ENCODE data around the gene SIRT4. TPM values are rescaled to one million over a fixed set of nuclear protein-coding genes. Genes with fewer than 3 reads are reported as not detected.
A peak's percentile ranks its signal among the peaks of the same experiment; 100 is the strongest.

SIRT4 gene
- total RNA-seq, 1 experiment from 2014 or later: 3.6 TPM

DNA sequence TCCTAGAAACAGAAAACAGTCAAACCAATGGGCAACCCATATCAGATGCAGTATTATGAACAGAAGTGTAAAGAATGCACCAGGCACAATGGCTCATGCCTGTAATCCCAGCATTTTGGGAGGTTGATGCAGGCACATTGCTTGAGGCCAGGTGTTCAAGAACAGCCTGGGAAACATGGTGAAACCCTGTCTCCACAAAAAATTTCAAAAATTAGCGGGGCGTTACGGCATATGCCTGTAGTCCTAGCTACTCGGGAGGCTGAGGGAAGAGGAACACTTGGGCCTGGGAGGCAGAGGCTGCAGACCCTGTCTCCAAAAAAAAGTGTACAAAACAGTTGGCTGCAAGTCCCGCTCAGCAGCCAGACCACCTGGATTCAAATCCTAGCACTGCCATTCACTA, 41.5 kb upstream of the SIRT4 start:
- intact Hi-C loops (cut with micrococcal nuclease; ENCODE audit: unreplicated experiment): no loop called here
- Histone ChIP-seq H3K27me3 (ENCODE audit: insufficient read depth, low read depth) (no peaks in the 10 kb centered on the region), H2AFZ (no peak overlapping the region), H3K4me2 (no peak overlapping the region), H3K4me3 (no peak overlapping the region), H3K4me1 (replicated peaks; ENCODE audit: insufficient read depth) (peaks cover 55% of the 10 kb centered on the region), H3K9me2 (ENCODE audit: insufficient read depth) (no peaks in the 10 kb centered on the region), H4K20me1 (ENCODE audit: insufficient read depth) (peaks cover 19% of the 10 kb centered on the region; the same call in 1 of the 2 replicates), H3F3A (ENCODE audit: insufficient read depth, low read depth) (peaks cover 7% of the 10 kb centered on the region; the same call in 1 of the 2 replicates), H3K27ac (no peak overlapping the region), H3K79me2 (ENCODE audit: low read depth) (peaks cover 96% of the 10 kb centered on the region), H3K9me3 (ENCODE audit: insufficient read depth, low read depth) (no peaks in the 10 kb centered on the region), H3K36me3 (ENCODE audit: low read depth) (no peaks in the 10 kb centered on the region; the same call in 1 of the 2 replicates)
- ChIA-PET CTCF (interaction anchor here (0.6 kb wide), 1 partner anchor 183 kb away, joined by 3 read pairs; no protein-coding TSS in a partner anchor), POLR2A (ENCODE audit: unreplicated experiment) (interaction anchor here (0.6 kb wide), 1 partner anchor 21 kb away, joined by 8 read pairs; no protein-coding TSS in a partner anchor)
- DNase-seq: no peak
- BruUV-seq (replicated peaks): no TSS peak
- TF ChIP-seq EZH2 (IDR thresholded peaks at IDR 0.05; ENCODE audit: low read depth): no peak
- TF ChIP-seq, protein P1, sequence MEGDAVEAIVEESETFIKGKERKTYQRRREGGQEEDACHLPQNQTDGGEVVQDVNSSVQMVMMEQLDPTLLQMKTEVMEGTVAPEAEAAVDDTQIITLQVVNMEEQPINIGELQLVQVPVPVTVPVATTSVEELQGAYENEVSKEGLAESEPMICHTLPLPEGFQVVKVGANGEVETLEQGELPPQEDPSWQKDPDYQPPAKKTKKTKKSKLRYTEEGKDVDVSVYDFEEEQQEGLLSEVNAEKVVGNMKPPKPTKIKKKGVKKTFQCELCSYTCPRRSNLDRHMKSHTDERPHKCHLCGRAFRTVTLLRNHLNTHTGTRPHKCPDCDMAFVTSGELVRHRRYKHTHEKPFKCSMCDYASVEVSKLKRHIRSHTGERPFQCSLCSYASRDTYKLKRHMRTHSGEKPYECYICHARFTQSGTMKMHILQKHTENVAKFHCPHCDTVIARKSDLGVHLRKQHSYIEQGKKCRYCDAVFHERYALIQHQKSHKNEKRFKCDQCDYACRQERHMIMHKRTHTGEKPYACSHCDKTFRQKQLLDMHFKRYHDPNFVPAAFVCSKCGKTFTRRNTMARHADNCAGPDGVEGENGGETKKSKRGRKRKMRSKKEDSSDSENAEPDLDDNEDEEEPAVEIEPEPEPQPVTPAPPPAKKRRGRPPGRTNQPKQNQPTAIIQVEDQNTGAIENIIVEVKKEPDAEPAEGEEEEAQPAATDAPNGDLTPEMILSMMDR (conservative IDR thresholded peaks at IDR 0.05): no peak

DNA sequence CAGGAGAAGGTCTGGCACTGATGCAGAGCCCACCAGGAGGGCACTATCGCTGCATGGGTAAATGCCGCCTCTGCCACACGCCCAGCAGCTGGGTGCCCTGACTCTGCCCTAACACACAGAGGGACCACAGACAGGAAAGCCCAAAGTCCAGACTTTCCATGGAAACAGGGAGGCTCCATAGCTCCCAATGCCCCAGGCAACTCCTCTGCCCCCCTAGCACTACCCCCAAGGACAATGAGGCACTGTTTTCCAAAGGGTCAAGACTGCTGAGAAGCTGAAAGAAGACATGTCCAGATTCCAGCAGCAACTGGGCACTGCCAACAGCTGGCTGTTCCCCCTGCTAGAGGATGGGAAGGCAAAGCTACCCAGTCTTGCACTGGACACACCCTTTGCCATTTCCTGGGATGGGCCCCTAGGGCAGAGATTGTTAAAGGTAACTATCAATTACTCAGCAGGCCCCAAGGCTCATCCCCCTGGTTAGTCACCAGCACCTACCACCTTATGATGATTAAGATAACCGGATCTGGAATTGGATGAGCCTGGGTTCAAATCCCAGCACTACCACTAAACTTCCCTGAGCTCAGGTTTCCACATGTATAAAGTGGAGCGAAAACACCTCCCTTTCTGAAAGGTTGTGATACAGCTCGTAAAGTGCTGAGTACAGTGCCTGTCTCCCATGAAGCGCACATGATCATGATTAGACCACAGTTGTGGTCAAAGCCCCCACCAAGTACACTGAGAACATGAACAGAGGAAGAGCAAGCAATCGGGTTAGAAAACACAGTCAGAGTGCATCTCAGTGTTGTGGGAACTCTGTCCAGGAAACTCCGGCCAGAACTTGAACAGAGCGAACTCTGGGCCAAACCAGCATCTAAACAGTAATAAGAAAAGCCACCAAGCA, 39.9 kb upstream of the SIRT4 start:
- CTCF ChIA-PET: interaction anchor here (0.6 to 2.9 kb wide), 7 partner anchors 18 to 169 kb away, joined by 3 to 31 read pairs (median 5); no protein-coding TSS in a partner anchor
- Histone ChIP-seq H3K9me2 (ENCODE audit: insufficient read depth) (no peaks in the 10 kb centered on the region), H3K27me3 (ENCODE audit: insufficient read depth, low read depth) (no peaks in the 10 kb centered on the region), H3K36me3 (ENCODE audit: low read depth) (no peaks in the 10 kb centered on the region; the same call in 1 of the 2 replicates), H3K4me3 (peak overlapping the region; percentile 76; the same call in 1 of the 2 replicates), H2AFZ (no peak overlapping the region), H3K9me3 (ENCODE audit: insufficient read depth, low read depth) (no peaks in the 10 kb centered on the region), H3K4me1 (replicated peaks; ENCODE audit: insufficient read depth) (peaks cover 50% of the 10 kb centered on the region), H3K79me2 (ENCODE audit: low read depth) (peaks cover 82% of the 10 kb centered on the region), H3K27ac (peak overlapping the region; percentile 60), H3F3A (ENCODE audit: insufficient read depth, low read depth) (peaks cover 7% of the 10 kb centered on the region; the same call in 1 of the 2 replicates), H3K4me2 (peak overlapping the region; percentile 92), H4K20me1 (ENCODE audit: insufficient read depth) (peaks cover 12% of the 10 kb centered on the region; the same call in 1 of the 2 replicates)
- DNase-seq: peak; percentile 70 to 80
- TF ChIP-seq, protein P1 (conservative IDR thresholded peaks at IDR 0.05): no peak
- no peak for TF ChIP-seq EZH2 (IDR thresholded peaks at IDR 0.05; ENCODE audit: low read depth)
- POLR2A ChIA-PET (ENCODE audit: unreplicated experiment): interaction anchor here (0.6 to 3.5 kb wide), 8 partner anchors 24 to 1513 kb away, joined by 3 to 83 read pairs (median 6); partner anchors contain the start of gene RPLP0
- intact Hi-C loops (cut with micrococcal nuclease; ENCODE audit: unreplicated experiment): loop anchor here (1.0 kb wide), 1 partner anchor 31 kb away; no protein-coding TSS in a partner anchor
- no TSS peak for BruUV-seq (replicated peaks)

All from PC-9 (cell line).